ENCODE measurements around the gene VMP1. TPM values are rescaled to one million over a fixed set of nuclear protein-coding genes. Genes with fewer than 3 reads are reported as not detected.

Gene VMP1
- total RNA-seq, 2 experiments from 2014 or later = 239 to 248 TPM

DNA sequence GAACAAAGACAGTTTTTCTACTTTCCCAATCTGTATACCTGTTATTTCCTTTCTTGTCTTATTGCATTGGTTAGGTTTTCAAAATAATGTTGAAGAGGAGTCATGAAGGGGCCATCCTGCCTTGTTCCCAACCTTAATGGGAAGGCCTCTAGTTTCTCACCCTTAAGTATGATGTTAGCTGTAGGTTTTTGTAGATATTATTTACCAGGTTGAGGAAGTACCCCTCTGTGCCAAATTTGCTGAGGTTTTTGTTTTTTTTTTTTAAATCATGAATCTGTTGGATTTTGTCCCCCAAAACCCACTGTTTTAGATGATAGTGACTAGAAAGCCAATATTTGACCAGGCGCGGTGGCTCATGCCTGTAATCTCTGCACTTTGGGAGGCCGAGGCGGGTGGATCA is 36.4 kb downstream of the VMP1 start:
- H3K36me3 Mint-ChIP-seq (ENCODE audit: low read depth) = peaks cover 15% of the 10 kb centered on the region
- CTCF ChIA-PET = interaction anchor here (1.1 to 1.5 kb wide), 2 partner anchors 10 to 21 kb away, joined by 4 to 7 read pairs; no protein-coding TSS in a partner anchor
- TF ChIP-seq, protein P1, sequence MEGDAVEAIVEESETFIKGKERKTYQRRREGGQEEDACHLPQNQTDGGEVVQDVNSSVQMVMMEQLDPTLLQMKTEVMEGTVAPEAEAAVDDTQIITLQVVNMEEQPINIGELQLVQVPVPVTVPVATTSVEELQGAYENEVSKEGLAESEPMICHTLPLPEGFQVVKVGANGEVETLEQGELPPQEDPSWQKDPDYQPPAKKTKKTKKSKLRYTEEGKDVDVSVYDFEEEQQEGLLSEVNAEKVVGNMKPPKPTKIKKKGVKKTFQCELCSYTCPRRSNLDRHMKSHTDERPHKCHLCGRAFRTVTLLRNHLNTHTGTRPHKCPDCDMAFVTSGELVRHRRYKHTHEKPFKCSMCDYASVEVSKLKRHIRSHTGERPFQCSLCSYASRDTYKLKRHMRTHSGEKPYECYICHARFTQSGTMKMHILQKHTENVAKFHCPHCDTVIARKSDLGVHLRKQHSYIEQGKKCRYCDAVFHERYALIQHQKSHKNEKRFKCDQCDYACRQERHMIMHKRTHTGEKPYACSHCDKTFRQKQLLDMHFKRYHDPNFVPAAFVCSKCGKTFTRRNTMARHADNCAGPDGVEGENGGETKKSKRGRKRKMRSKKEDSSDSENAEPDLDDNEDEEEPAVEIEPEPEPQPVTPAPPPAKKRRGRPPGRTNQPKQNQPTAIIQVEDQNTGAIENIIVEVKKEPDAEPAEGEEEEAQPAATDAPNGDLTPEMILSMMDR (IDR thresholded peaks at IDR 0.05) = no peak
- ATAC-seq (no peak), DNase-seq (no peak)
- POLR2A ChIA-PET = no interaction called here
- no peak overlapping the region for H3K4me3 Mint-ChIP-seq
- H3K27me3 Mint-ChIP-seq = no peaks in the 10 kb centered on the region
- intact Hi-C loops (cut with micrococcal nuclease) = loop anchor here (10.0 kb wide), 1 partner anchor 291 kb away; no protein-coding TSS in a partner anchor
- H3K4me1 Mint-ChIP-seq (ENCODE audit: low read depth) = peaks cover 3% of the 10 kb centered on the region
- H3K9me3 Mint-ChIP-seq = peaks cover 4% of the 10 kb centered on the region
- no peak overlapping the region for H3K27ac Mint-ChIP-seq

DNA sequence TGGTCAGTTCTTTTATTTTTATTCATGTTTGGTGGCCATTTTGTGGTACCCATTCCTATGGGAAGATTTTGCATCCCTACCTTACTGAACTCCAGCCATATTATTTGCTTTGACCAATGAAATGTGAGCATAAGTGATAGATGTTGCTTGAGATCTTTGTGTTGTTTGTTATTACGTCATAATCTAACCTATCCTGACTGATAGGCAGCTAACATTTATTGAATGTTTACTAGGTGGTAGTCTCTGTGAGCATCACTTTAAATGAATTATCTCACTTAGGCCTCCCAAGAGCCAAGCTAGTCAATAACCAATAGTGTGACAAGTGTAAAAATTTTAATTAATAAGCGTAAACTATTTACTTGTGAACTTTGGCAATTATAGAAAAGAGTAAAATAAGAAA is 37.6 kb downstream of the VMP1 start:
- peaks cover 15% of the 10 kb centered on the region for H3K36me3 Mint-ChIP-seq (ENCODE audit: low read depth)
- no peaks in the 10 kb centered on the region for H3K27me3 Mint-ChIP-seq
- intact Hi-C loops (cut with micrococcal nuclease) = loop anchor here (10.0 kb wide), 1 partner anchor 290 kb away; no protein-coding TSS in a partner anchor
- H3K27ac Mint-ChIP-seq = no peak overlapping the region
- no peak for DNase-seq
- peaks cover 4% of the 10 kb centered on the region for H3K9me3 Mint-ChIP-seq
- ChIA-PET CTCF (interaction anchor here (0.8 to 2.6 kb wide), 6 partner anchors 9 to 220 kb away, joined by 3 to 7 read pairs (median 4); partner anchors contain the start of genes PTRH2 and VMP1), POLR2A (interaction anchor here (0.6 to 2.1 kb wide), 3 partner anchors 79 to 96 kb away, joined by 3 to 5 read pairs (median 4); no protein-coding TSS in a partner anchor)
- TF ChIP-seq, protein P1 (IDR thresholded peaks at IDR 0.05) = no peak
- H3K4me3 Mint-ChIP-seq = no peak overlapping the region
- no peak for ATAC-seq
- peaks cover 3% of the 10 kb centered on the region for H3K4me1 Mint-ChIP-seq (ENCODE audit: low read depth)

GRCh38 chr17:59746849-59747445 is 39.5 kb downstream of the VMP1 start:
- ChIA-PET POLR2A (interaction anchor here (2.0 to 2.1 kb wide), 2 partner anchors 94 to 147 kb away, joined by 5 to 6 read pairs; partner anchors contain the start of gene RPS6KB1), CTCF (interaction anchor here (0.6 to 3.3 kb wide), 17 partner anchors 13 to 291 kb away, joined by 3 to 19 read pairs (median 4); partner anchors contain the start of genes PTRH2 and VMP1)
- H3K27ac Mint-ChIP-seq = peak overlapping the region; percentile 21
- TF ChIP-seq, protein P1 (IDR thresholded peaks at IDR 0.05) = peak; percentile 83
- ATAC-seq (peak; percentile 53), DNase-seq (no peak)
- H3K9me3 Mint-ChIP-seq = peaks cover 4% of the 10 kb centered on the region
- H3K27me3 Mint-ChIP-seq = no peaks in the 10 kb centered on the region
- H3K4me1 Mint-ChIP-seq (ENCODE audit: low read depth) = peaks cover 10% of the 10 kb centered on the region
- no peak overlapping the region for H3K4me3 Mint-ChIP-seq
- peaks cover 11% of the 10 kb centered on the region for H3K36me3 Mint-ChIP-seq (ENCODE audit: low read depth)
- intact Hi-C loops (cut with micrococcal nuclease) = loop anchor here (10.0 kb wide), 1 partner anchor 288 kb away; no protein-coding TSS in a partner anchor

GRCh38 chr17:59748591-59748990 is 41.1 kb downstream of the VMP1 start:
- no peak for ATAC-seq
- no peaks in the 10 kb centered on the region for H3K27me3 Mint-ChIP-seq
- no peak overlapping the region for H3K27ac Mint-ChIP-seq
- H3K9me3 Mint-ChIP-seq = no peaks in the 10 kb centered on the region
- H3K4me3 Mint-ChIP-seq = no peak overlapping the region
- POLR2A ChIA-PET = interaction anchor here (2.0 to 8.9 kb wide), 2 partner anchors 95 to 145 kb away, joined by 6 to 443 read pairs; partner anchors contain the start of gene RPS6KB1
- TF ChIP-seq, protein P1 (IDR thresholded peaks at IDR 0.05) = no peak
- no peak for DNase-seq
- CTCF ChIA-PET = interaction anchor here (0.6 to 3.3 kb wide), 8 partner anchors 40 to 290 kb away, joined by 3 to 19 read pairs (median 3); no protein-coding TSS in a partner anchor
- peaks cover 6% of the 10 kb centered on the region for H3K36me3 Mint-ChIP-seq (ENCODE audit: low read depth)
- intact Hi-C loops (cut with micrococcal nuclease) = loop anchor here (10.0 kb wide), 1 partner anchor 286 kb away; no protein-coding TSS in a partner anchor
- peaks cover 25% of the 10 kb centered on the region for H3K4me1 Mint-ChIP-seq (ENCODE audit: low read depth)

All from activated CD8-positive, alpha-beta T cell treated with anti-CD3 and anti-CD28 coated beads for 36 hours (primary cell).